GM06990 (cell line): ENCODE results near the gene PHF1.

Experiments
- DNase-seq: peaks from one replicate; pipeline ENCODE4 v3.0.0-alpha.2; 2011; ENCODE audit not compliant: insufficient read length; ENCODE audit errors: extremely low read depth
- H3K27me3 ChIP-seq: replicated peaks from 2 replicates; pipeline ENCODE4 v1.6.0; 2011; ENCODE audit warnings: low read length; ENCODE audit not compliant: control insufficient read depth, insufficient read depth
- H3K36me3 ChIP-seq: 2 replicates; pipeline ENCODE4 v1.5.1; 2011; ENCODE audit warnings: low read length; ENCODE audit not compliant: control insufficient read depth, insufficient read depth
- H3K4me3 ChIP-seq: replicated peaks from 2 replicates; pipeline ENCODE4 v1.5.1; 2011; ENCODE audit warnings: low read depth, mild to moderate bottlenecking, control low read depth, low read length
- TF ChIP-seq, protein P1 (sequence below): IDR thresholded peaks from 2 replicates; pipeline ENCODE4 v1.5.1; 2011; ENCODE audit warnings: low read length, control low read depth, mild to moderate bottlenecking, inconsistent platforms; ENCODE audit not compliant: insufficient read depth, poor library complexity, severe bottlenecking

PHF1 gene

DNA sequence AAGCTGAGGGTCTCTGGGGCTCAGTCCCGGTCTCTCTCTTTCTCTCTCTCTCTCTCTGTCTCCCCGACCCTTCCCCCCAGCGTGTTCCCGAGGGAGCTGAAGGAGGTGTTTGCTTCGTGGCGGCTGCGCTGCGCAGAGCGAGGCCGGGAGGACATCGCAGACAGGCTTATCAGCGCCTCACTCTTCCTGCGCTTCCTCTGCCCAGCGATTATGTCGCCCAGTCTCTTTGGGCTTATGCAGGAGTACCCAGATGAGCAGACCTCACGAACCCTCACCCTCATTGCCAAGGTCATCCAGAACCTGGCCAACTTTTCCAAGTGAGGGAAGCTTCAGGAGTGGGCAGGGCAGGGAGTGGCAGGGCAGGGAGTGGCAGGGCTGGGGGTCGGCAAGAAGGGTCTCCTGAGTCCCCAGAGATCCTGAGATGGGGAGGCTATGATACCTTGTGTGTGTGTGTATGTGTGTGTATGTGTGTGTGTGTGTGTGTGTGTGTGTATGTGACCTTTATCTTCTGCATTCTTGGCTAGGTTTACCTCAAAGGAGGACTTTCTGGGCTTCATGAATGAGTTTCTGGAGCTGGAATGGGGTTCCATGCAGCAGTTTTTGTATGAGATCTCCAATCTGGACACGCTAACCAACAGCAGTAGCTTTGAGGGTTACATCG lies 30.0 kb downstream of the PHF1 start:
- Histone ChIP-seq H3K4me3 (no peak overlapping the region), H3K27me3 (no peaks in the 10 kb centered on the region), H3K36me3 (peaks cover 9% of the 10 kb centered on the region)
- DNase-seq = no peak
- TF ChIP-seq, protein P1, sequence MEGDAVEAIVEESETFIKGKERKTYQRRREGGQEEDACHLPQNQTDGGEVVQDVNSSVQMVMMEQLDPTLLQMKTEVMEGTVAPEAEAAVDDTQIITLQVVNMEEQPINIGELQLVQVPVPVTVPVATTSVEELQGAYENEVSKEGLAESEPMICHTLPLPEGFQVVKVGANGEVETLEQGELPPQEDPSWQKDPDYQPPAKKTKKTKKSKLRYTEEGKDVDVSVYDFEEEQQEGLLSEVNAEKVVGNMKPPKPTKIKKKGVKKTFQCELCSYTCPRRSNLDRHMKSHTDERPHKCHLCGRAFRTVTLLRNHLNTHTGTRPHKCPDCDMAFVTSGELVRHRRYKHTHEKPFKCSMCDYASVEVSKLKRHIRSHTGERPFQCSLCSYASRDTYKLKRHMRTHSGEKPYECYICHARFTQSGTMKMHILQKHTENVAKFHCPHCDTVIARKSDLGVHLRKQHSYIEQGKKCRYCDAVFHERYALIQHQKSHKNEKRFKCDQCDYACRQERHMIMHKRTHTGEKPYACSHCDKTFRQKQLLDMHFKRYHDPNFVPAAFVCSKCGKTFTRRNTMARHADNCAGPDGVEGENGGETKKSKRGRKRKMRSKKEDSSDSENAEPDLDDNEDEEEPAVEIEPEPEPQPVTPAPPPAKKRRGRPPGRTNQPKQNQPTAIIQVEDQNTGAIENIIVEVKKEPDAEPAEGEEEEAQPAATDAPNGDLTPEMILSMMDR = no peak

DNA sequence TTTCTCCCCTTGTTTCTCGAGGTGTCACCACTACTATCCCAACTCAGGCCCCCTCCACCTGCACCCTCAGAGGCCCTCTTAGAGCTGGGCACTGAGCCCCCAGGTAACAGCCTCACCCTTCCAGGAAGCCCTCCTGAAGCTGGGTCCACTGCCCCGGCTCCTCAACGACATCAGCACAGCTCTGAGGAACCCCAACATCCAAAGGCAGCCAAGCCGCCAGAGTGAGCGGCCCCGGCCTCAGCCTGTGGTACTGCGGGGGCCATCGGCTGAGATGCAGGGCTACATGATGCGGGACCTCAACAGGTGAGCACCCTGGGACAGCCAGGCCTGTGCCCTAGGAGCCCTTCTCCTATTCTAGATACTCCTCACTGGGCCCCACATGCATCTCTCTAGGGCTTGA lies 30.6 kb downstream of the PHF1 start:
- H3K27me3 ChIP-seq = no peaks in the 10 kb centered on the region
- peaks cover 9% of the 10 kb centered on the region for H3K36me3 ChIP-seq
- TF ChIP-seq, protein P1 = no peak
- no peak for DNase-seq
- H3K4me3 ChIP-seq = no peak overlapping the region

DNA sequence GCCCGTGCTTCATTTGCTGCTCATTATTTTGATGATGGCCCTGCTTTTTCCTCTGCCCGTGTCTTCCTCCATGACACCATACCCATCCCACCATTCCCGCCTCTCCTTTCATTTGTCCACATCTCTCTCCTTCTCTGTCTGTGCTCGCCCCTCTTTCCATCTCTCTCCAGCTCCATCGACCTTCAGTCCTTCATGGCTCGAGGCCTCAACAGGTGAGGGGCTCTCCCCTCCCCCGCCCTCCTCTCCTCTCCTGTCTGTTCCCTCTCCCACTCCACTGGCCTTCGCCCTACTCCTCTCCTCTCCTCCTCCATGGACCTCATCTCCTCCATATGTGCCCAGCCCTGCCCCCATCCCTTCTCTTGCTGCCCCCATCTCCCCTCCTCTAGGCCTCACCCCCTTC lies 31.5 kb downstream of the PHF1 start:
- no peak overlapping the region for H3K4me3 ChIP-seq
- H3K36me3 ChIP-seq = peaks cover 13% of the 10 kb centered on the region
- DNase-seq = no peak

DNA sequence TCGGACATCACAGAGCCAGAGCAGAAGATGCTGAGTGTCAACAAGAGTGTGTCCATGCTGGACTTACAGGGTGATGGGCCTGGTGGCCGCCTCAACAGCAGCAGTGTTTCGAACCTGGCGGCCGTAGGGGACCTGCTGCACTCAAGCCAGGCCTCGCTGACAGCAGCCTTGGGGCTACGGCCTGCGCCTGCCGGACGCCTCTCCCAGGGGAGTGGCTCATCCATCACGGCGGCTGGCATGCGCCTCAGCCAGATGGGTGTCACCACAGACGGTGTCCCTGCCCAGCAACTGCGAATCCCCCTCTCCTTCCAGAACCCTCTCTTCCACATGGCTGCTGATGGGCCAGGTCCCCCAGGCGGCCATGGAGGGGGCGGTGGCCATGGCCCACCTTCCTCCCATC lies 32.2 kb downstream of the PHF1 start:
- no peak overlapping the region for H3K4me3 ChIP-seq
- H3K36me3 ChIP-seq = peaks cover 16% of the 10 kb centered on the region
- no peaks in the 10 kb centered on the region for H3K27me3 ChIP-seq
- DNase-seq = no peak
- TF ChIP-seq, protein P1 = no peak

More for the DNA sequence above, 31.5 kb downstream of the PHF1 start:
- TF ChIP-seq, protein P1 = no peak
- H3K27me3 ChIP-seq = no peaks in the 10 kb centered on the region

DNA sequence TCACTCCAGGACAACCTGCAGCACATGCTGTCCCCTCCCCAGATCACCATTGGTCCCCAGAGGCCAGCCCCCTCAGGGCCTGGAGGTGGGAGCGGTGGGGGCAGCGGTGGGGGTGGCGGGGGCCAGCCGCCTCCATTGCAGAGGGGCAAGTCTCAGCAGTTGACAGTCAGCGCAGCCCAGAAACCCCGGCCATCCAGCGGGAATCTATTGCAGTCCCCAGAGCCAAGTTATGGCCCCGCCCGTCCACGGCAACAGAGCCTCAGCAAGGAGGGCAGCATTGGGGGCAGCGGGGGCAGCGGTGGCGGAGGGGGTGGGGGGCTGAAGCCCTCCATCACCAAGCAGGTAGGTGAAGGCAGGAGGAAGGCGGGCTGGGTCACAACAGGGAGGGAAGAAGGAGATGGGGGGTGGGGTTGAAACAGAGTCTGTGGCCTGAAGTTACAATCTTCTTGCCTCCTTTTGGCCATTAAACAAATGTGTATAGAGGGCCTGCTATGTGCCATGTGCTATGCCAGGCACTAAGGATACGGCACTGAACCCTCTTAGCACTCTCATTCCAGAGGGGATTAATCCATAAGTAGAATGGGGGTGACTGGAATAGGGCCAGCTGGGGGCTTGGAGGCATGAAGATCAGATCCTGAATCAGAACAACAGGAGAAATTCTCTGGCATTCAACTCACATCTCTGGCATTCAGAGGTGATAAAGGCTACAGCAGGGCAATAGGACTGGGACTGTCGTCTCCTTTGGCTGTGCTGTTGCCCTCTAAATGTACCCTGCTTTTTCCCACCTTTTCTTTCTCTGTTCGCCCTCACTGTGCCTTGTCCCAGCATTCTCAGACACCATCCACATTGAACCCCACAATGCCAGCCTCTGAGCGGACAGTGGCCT lies 33.0 kb downstream of the PHF1 start:
- no peak for DNase-seq
- H3K4me3 ChIP-seq = no peak overlapping the region
- H3K36me3 ChIP-seq = peaks cover 11% of the 10 kb centered on the region
- H3K27me3 ChIP-seq = no peaks in the 10 kb centered on the region
- TF ChIP-seq, protein P1 = no peak
